ENCODE data around the gene PTPN18. TPM values are rescaled to one million over a fixed set of nuclear protein-coding genes. Genes with fewer than 3 reads are reported as not detected.
A peak's percentile ranks its signal among the peaks of the same experiment; 100 is the strongest.

The PTPN18 gene
- total and polyA plus RNA-seq, 2 donors (not counting 3 experiments of a cell fraction or from before 2014, with no cell fraction given) = 39.4 to 39.6 TPM

DNA sequence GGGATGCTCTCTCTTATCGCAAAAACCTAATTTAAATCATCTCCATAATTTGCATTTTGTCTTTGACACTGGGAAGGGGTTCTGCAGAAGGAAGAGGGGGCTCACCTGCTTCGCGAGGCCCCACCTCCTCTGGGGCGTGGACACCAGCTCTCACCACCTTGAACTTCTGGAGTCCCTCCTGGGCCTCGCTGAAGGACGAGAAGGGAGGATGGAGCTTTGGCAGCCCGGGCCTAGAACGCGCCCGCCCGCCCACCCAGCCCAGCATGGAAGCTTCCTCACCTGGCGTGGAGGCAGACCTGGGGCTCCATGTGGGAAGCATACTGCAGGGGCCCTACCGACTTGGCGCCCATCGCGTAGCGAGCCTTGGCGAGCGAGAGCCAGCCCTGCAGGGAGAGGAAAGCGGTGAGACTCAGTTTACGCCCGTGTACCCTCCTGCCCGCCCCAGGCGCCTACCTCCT, 14.3 kb upstream of the PTPN18 start:
- peak overlapping the region; percentile 86 for H3K9ac ChIP-seq (replicated peaks; ENCODE audit: extremely low read depth, insufficient read depth, low read length)
- H3K4me2 ChIP-seq (ENCODE audit: insufficient read depth, low read length) = peak overlapping the region; percentile 88
- no peak for DNase-seq (ENCODE audit: low read depth, low spot score)
- no peaks in the 10 kb centered on the region for H4K20me1 ChIP-seq (replicated peaks; ENCODE audit: control insufficient read depth, extremely low read depth, insufficient read depth, low read length)
- H3K4me3 ChIP-seq (replicated peaks in 1 of 3; ENCODE audit: insufficient read depth in 1 of 3, low read depth in 1 of 3, low read length in 3 of 3) = peak overlapping the region; percentile 52 to 92 (median 83)
- peak; percentile 48 for FAIRE-seq
- H2AFZ ChIP-seq (ENCODE audit: low read depth, low read length) = peak overlapping the region; percentile 98
- peaks cover 13% of the 10 kb centered on the region for H3K4me1 ChIP-seq (ENCODE audit: control insufficient read depth, extremely low read depth, insufficient read depth, low read length)
- ChIA-PET POLR2A (interaction anchor here (0.9 to 3.1 kb wide), 4 partner anchors 9 to 160 kb away, joined by 4 to 17 read pairs (median 8); partner anchors contain the start of genes PTPN18 and SMPD4), CTCF (interaction anchor here (0.6 to 3.2 kb wide), 9 partner anchors 9 to 1148 kb away, joined by 3 to 37 read pairs (median 6); partner anchors contain the start of genes MZT2B, PTPN18 and SMPD4)
- intact Hi-C loops (cut with micrococcal nuclease) = loop anchor here (1.0 to 10.0 kb wide), 4 partner anchors 14 to 753 kb away; partner anchors contain the start of genes FAM168B and SMPD4
- H3K27ac ChIP-seq (ENCODE audit: insufficient read depth, low read depth, low read length) = no peak overlapping the region
- H3K79me2 ChIP-seq (ENCODE audit: control insufficient read depth, insufficient read depth, low read length) = peaks cover 14% of the 10 kb centered on the region
- H3K9me3 ChIP-seq (replicated peaks; ENCODE audit: control insufficient read depth, insufficient read depth, low read length) = no peaks in the 10 kb centered on the region
- H3K27me3 ChIP-seq (ENCODE audit: control insufficient read depth in 2 of 2, insufficient read depth in 2 of 2, low read length in 2 of 2) = no peaks in the 10 kb centered on the region
- BruUV-seq (replicated peaks) = no TSS peak
- peaks cover 4 to 25% of the 10 kb centered on the region in 2 experiments for H3K36me3 ChIP-seq (ENCODE audit: control insufficient read depth in 2 of 2, extremely low read depth in 1 of 2, insufficient read depth in 2 of 2, low read length in 2 of 2)
- dilution Hi-C loops (cut with MboI; ENCODE audit: extremely low pct_ligation_motif_present, low sequenced_read_pairs) = no loop called here
- H3K9me1 ChIP-seq (replicated peaks; ENCODE audit: control insufficient read depth, extremely low read depth, insufficient read depth, low read length) = no peaks in the 10 kb centered on the region
- TF ChIP-seq POLR2A (IDR thresholded peaks at IDR 0.05; ENCODE audit: low read depth, low read length) = no peak
- TF ChIP-seq FOS (IDR thresholded peaks at IDR 0.05; ENCODE audit: borderline replicate concordance, insufficient read depth, low read length) = no peak
- TF ChIP-seq, protein P1, sequence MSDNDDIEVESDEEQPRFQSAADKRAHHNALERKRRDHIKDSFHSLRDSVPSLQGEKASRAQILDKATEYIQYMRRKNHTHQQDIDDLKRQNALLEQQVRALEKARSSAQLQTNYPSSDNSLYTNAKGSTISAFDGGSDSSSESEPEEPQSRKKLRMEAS (IDR thresholded peaks at IDR 0.05; ENCODE audit: insufficient read depth, insufficient read length) = no peak
- TF ChIP-seq, protein P2, sequence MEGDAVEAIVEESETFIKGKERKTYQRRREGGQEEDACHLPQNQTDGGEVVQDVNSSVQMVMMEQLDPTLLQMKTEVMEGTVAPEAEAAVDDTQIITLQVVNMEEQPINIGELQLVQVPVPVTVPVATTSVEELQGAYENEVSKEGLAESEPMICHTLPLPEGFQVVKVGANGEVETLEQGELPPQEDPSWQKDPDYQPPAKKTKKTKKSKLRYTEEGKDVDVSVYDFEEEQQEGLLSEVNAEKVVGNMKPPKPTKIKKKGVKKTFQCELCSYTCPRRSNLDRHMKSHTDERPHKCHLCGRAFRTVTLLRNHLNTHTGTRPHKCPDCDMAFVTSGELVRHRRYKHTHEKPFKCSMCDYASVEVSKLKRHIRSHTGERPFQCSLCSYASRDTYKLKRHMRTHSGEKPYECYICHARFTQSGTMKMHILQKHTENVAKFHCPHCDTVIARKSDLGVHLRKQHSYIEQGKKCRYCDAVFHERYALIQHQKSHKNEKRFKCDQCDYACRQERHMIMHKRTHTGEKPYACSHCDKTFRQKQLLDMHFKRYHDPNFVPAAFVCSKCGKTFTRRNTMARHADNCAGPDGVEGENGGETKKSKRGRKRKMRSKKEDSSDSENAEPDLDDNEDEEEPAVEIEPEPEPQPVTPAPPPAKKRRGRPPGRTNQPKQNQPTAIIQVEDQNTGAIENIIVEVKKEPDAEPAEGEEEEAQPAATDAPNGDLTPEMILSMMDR (IDR thresholded peaks at IDR 0.05; ENCODE audit: extremely low read depth in 1 of 2, insufficient read depth in 1 of 2, low read depth in 1 of 2, low read length in 2 of 2) = no peak
- no peak for TF ChIP-seq JUN (IDR thresholded peaks at IDR 0.05; ENCODE audit: borderline replicate concordance, insufficient read depth, insufficient read length, low read depth)
- no peak for TF ChIP-seq MYC (IDR thresholded peaks at IDR 0.05; ENCODE audit: low read depth, low read length)
- TF ChIP-seq EZH2 (IDR thresholded peaks at IDR 0.05; ENCODE audit: borderline replicate concordance, low read depth, low read length, severe bottlenecking) = no peak
- no peak for TF ChIP-seq POLR2AphosphoS5 (IDR thresholded peaks at IDR 0.05; ENCODE audit: insufficient read depth, low read depth, low read length)
- TF ChIP-seq GATA2 (IDR thresholded peaks at IDR 0.05; ENCODE audit: insufficient read depth, insufficient read length, low read depth, low read length) = no peak
